Putamen (tissue), 1 donor: ENCODE measurements around the gene HOXD4.

ENCODE experiments used
- DNase-seq: peaks from one replicate; pipeline ENCODE4 v3.0.0-alpha.2; 2016; ENCODE audit warnings: low spot score

HOXD4 gene

GRCh38 chr2:176126929-176127773 lies 24.2 kb upstream of the HOXD4 start:
- DNase-seq: peak; percentile 49

- no peak for DNase-seq
Observed at GRCh38 chr2:176127774-176128072, 23.6 kb upstream of the HOXD4 start.

- DNase-seq: no peak
Observed at GRCh38 chr2:176128172-176128981, 23.0 kb upstream of the HOXD4 start.

- DNase-seq: no peak
Observed at GRCh38 chr2:176128982-176129796, 22.2 kb upstream of the HOXD4 start, which contains the start of gene HOXD8. Gene HOXD8, plus strand, starts transcription at chr2:176129705. Its CDS starts 662 bp downstream, at chr2:176130367.

GRCh38 chr2:176129813-176130146 lies 21.6 kb upstream of the HOXD4 start:
- DNase-seq: no peak

GRCh38 chr2:176130147-176130956 lies 21.0 kb upstream of the HOXD4 start:
- DNase-seq: no peak

- DNase-seq: no peak
Observed at GRCh38 chr2:176130957-176131847, 20.1 kb upstream of the HOXD4 start.

GRCh38 chr2:176131848-176132158 lies 19.5 kb upstream of the HOXD4 start:
- no peak for DNase-seq

GRCh38 chr2:176132205-176133171 lies 18.9 kb upstream of the HOXD4 start:
- no peak for DNase-seq

GRCh38 chr2:176133389-176133788 lies 18.0 kb upstream of the HOXD4 start:
- DNase-seq: no peak

GRCh38 chr2:176134035-176134434 lies 17.3 kb upstream of the HOXD4 start:
- no peak for DNase-seq

GRCh38 chr2:176135035-176135440 lies 16.3 kb upstream of the HOXD4 start:
- no peak for DNase-seq

- no peak for DNase-seq
Observed at GRCh38 chr2:176136374-176137251, 14.7 kb upstream of the HOXD4 start.

GRCh38 chr2:176137252-176137580 lies 14.1 kb upstream of the HOXD4 start:
- no peak for DNase-seq

- no peak for DNase-seq
Observed at GRCh38 chr2:176137906-176138305, 13.4 kb upstream of the HOXD4 start.

GRCh38 chr2:176138526-176138922 lies 12.8 kb upstream of the HOXD4 start:
- no peak for DNase-seq

GRCh38 chr2:176138923-176139660 lies 12.3 kb upstream of the HOXD4 start:
- no peak for DNase-seq
